Measurements from ENCODE around the gene KCNMA1. TPM values are rescaled to one million over a fixed set of nuclear protein-coding genes. Genes with fewer than 3 reads are reported as not detected.

KCNMA1 gene
- total and polyA plus RNA-seq, 10 donors = 9.3 to 114 (median 51.5) TPM

- Histone ChIP-seq H3K36me3 (no peaks in the 10 kb centered on the region), H3K9me3 (no peaks in the 10 kb centered on the region), H3K4me3 (no peak overlapping the region), H3K27me3 (replicated peaks in 1 of 7) (peaks cover 0 to 10% (median 0%) of the 10 kb centered on the region in 7 donors), H3K4me1 (peaks cover 0 to 7% (median 0%) of the 10 kb centered on the region in 6 donors), H3K27ac (no peak overlapping the region)
- intact Hi-C loops (cut with DNase I; ENCODE audit: low total_unique reads) = no loop called here
- no peak for DNase-seq
- TF ChIP-seq POLR2A (IDR thresholded peaks at IDR 0.05) (no peak), POLR2AphosphoS5 (IDR thresholded peaks at IDR 0.05) (no peak)
- TF ChIP-seq, protein P1, sequence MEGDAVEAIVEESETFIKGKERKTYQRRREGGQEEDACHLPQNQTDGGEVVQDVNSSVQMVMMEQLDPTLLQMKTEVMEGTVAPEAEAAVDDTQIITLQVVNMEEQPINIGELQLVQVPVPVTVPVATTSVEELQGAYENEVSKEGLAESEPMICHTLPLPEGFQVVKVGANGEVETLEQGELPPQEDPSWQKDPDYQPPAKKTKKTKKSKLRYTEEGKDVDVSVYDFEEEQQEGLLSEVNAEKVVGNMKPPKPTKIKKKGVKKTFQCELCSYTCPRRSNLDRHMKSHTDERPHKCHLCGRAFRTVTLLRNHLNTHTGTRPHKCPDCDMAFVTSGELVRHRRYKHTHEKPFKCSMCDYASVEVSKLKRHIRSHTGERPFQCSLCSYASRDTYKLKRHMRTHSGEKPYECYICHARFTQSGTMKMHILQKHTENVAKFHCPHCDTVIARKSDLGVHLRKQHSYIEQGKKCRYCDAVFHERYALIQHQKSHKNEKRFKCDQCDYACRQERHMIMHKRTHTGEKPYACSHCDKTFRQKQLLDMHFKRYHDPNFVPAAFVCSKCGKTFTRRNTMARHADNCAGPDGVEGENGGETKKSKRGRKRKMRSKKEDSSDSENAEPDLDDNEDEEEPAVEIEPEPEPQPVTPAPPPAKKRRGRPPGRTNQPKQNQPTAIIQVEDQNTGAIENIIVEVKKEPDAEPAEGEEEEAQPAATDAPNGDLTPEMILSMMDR (IDR thresholded peaks at IDR 0.05 in 8 of 11, conservative IDR thresholded peaks at IDR 0.05 in 3 of 11) = no peak
These were observed 213.4 kb downstream of the KCNMA1 start for GRCh38 chr10:77424257-77424656.

- intact Hi-C loops (cut with DNase I; ENCODE audit: low total_unique reads) = no loop called here
- peaks cover 0 to 7% (median 0%) of the 10 kb centered on the region in 6 donors for H3K4me1 ChIP-seq
- WGBS, 5 donors = 44 to 59% (median 51%) methylated on average over 5 of the region's 5 CpGs
- H3K36me3 ChIP-seq = no peaks in the 10 kb centered on the region
- no peak overlapping the region for H3K27ac ChIP-seq
- peaks cover 0 to 1% (median 0%) of the 10 kb centered on the region in 7 donors for H3K27me3 ChIP-seq (replicated peaks in 1 of 7)
- no peaks in the 10 kb centered on the region for H3K9me3 ChIP-seq
- no peak overlapping the region for H3K4me3 ChIP-seq
- no peak for DNase-seq
- TF ChIP-seq POLR2A (IDR thresholded peaks at IDR 0.05) (no peak), POLR2AphosphoS5 (IDR thresholded peaks at IDR 0.05) (no peak)
- TF ChIP-seq, protein P1 (IDR thresholded peaks at IDR 0.05 in 8 of 11, conservative IDR thresholded peaks at IDR 0.05 in 3 of 11) = no peak
These were observed 214.9 kb downstream of the KCNMA1 start for GRCh38 chr10:77422491-77423338.

DNA sequence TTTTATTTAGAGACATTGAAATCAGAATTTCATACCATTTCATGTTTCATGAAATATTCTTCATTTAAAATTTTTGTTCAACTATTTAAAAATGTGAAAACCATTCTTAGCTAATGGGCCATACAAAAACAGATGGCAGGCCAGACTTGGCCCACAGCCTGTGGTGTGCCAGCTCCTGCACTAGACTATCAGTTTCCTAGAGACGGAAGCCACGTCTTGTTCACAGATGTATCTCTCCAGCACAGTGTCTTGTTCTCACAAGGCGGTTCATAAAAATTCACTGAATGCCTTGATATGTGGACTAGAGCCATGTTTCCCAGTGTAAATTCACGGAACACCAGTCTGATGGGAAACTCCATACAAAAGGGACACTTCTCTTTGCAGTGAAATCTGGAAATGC is 216.0 kb downstream of the KCNMA1 start:
- Histone ChIP-seq H3K4me1 (peaks cover 0 to 7% (median 0%) of the 10 kb centered on the region in 6 donors), H3K36me3 (no peaks in the 10 kb centered on the region), H3K27ac (no peak overlapping the region), H3K9me3 (no peaks in the 10 kb centered on the region), H3K27me3 (replicated peaks in 1 of 7) (peaks cover 0 to 7% (median 0%) of the 10 kb centered on the region in 7 donors), H3K4me3 (no peak overlapping the region)
- intact Hi-C loops (cut with DNase I; ENCODE audit: low total_unique reads) = no loop called here
- DNase-seq = no peak
- WGBS, 5 donors = 88 to 97% (median 90%) methylated on average over 4 of the region's 4 CpGs
- TF ChIP-seq POLR2AphosphoS5 (IDR thresholded peaks at IDR 0.05) (no peak), POLR2A (IDR thresholded peaks at IDR 0.05) (no peak)
- TF ChIP-seq, protein P1 (IDR thresholded peaks at IDR 0.05 in 8 of 11, conservative IDR thresholded peaks at IDR 0.05 in 3 of 11) = no peak

DNA sequence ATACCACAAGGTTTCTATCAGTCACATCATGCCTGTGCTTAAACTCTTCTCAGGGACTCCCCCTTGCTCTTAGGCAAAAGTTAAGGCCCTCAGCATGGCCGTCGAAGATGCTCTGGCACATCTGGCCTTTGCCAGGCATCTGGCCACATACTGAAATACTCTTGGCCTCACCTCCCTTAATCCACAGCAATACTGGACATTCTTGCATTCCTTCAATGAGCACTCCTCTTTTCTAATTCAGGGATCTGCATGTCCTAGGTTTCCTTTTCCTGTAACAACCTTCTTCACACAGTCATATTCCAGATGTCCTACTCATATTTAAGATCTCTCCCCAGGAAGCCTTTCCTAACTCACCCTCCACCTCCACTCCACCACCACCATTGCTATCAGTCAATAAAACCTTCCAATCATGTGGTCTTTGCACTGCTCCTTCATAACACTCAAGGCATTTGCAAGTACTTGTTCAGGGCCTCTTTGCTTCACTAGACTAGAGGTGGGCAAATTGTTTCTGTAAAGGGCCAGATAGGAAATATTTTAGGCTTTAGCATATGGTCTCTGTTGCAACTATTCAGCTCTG is 216.6 kb downstream of the KCNMA1 start:
- Histone ChIP-seq H3K27ac (no peak overlapping the region), H3K9me3 (no peaks in the 10 kb centered on the region), H3K4me3 (no peak overlapping the region), H3K4me1 (peaks cover 0 to 7% (median 0%) of the 10 kb centered on the region in 6 donors), H3K36me3 (no peaks in the 10 kb centered on the region), H3K27me3 (replicated peaks in 1 of 7) (peaks cover 0 to 12% (median 0%) of the 10 kb centered on the region in 7 donors)
- no peak for DNase-seq
- 78 to 96% (median 88%) methylated on average over 2 of the region's 2 CpGs for WGBS, 5 donors
- TF ChIP-seq, protein P1 (IDR thresholded peaks at IDR 0.05 in 8 of 11, conservative IDR thresholded peaks at IDR 0.05 in 3 of 11) = no peak
- TF ChIP-seq POLR2AphosphoS5 (IDR thresholded peaks at IDR 0.05) = no peak
- TF ChIP-seq POLR2A (IDR thresholded peaks at IDR 0.05) = no peak
- intact Hi-C loops (cut with DNase I; ENCODE audit: low total_unique reads) = no loop called here
